ENCODE results near the gene POLR2I.
"Not testable (repeated sequence)": the region's sequence is repeated elsewhere in the genome, so short reads cannot be mapped to it uniquely, and the experiment has no call there.

POLR2I gene

DNA sequence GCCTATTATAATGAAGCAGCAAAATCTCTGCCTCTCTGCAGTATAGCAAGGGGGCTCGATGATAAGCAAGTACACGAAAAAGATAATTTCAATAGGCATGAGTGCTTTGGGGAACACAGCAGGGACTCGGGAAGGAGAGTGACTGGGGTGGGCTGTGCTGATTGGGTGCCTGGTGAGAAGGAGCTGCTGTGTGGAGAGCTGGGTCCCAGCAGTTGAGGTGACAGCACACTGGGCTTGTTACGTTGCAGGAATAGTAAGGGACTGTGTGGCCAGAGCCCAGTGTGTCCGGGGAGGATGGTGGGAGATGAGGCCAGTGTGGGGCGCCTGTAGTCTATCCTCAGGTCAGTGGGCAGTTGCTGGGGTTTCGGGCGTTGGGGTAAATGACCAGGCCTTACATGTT lies 42.6 kb downstream of the POLR2I start:
- peaks cover 92% of the 10 kb centered on the region for H3K36me3 ChIP-seq
- H3K4me3 ChIP-seq = no peak overlapping the region
- H3K4me1 ChIP-seq = no peaks in the 10 kb centered on the region
- no peak for TF ChIP-seq Cebpa-rat (IDR thresholded peaks at IDR 0.05)
- H3K9me3 ChIP-seq = peaks cover 15% of the 10 kb centered on the region; the same call in 1 of the 2 replicates
- no peak overlapping the region; the same call in 1 of the 2 replicates for H3K9ac ChIP-seq
- no peaks in the 10 kb centered on the region; the same call in 1 of the 2 replicates for H3K27me3 ChIP-seq
- H3K27ac ChIP-seq = no peak overlapping the region
- no peaks in the 10 kb centered on the region for H4K20me1 ChIP-seq
- H3K4me2 ChIP-seq = no peak overlapping the region

DNA sequence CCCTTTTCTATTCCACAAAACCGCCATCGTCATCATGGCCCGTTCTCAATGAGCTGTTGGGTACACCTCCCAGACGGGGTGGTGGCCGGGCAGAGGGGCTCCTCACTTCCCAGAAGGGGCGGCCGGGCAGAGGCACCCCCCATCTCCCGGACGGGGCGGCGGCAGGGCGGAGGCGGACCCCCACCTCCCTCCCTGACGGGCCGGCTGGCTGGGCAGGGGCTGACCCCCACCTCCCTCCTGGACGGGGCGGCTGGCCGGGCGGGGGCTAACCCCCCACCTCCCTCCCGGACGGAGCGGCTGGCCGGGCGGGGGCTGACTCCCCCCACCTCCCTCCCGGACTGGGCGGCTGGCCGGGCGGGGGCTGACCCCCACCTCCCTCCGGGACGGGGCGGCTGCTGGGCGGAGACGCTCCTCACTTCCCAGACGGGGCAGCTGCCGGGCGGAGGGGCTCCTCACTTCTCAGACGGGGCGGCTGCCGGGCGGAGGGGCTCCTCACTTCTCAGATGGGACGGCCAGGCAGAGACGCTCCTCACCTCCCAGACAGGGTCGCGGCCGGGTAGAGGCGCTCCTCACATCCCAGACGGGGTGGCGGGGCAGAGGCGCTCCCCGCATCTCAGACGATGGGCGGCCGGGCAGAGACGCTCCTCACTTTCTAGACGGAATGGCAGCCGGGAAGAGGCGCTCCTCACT lies 45.7 kb downstream of the POLR2I start:
- Histone ChIP-seq H3K36me3 (peaks cover 93% of the 10 kb centered on the region), H3K9me3 (peaks cover 15% of the 10 kb centered on the region; the same call in 1 of the 2 replicates)
- H3K4me2 ChIP-seq, H3K27me3 ChIP-seq, H3K4me1 ChIP-seq, H3K9ac ChIP-seq, H4K20me1 ChIP-seq, H3K27ac ChIP-seq, H3K4me3 ChIP-seq: not testable (repeated sequence)

DNA sequence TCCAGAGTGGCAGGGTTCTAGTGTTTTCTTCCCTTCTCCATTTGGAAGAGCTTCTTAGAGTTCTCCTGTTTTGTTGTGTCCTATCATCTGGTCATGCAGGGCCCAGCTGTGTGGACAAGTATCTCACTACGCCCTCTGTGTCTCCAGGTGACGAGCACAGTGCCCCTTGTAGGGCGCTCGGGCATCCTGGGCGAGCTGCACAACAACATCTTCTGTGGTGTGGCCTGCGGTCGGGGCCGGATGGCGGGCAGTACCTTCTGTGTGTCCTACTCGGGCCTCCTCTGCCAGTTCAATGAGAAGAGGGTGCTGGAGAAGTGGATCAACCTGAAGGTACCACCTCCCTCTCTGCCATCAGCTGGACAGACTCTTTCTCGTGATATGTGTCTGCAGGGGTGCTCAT lies 47.0 kb downstream of the POLR2I start:
- TF ChIP-seq Cebpa-rat (IDR thresholded peaks at IDR 0.05) = no peak
- no peak overlapping the region for H3K27ac ChIP-seq
- no peak overlapping the region for H3K4me3 ChIP-seq
- H3K9ac ChIP-seq = no peak overlapping the region
- peaks cover 93% of the 10 kb centered on the region for H3K36me3 ChIP-seq
- peaks cover 15% of the 10 kb centered on the region; the same call in 1 of the 2 replicates for H3K9me3 ChIP-seq
- no peaks in the 10 kb centered on the region; the same call in 1 of the 2 replicates for H3K27me3 ChIP-seq
- no peaks in the 10 kb centered on the region for H4K20me1 ChIP-seq
- H3K4me1 ChIP-seq = no peaks in the 10 kb centered on the region
- no peak overlapping the region for H3K4me2 ChIP-seq

DNA sequence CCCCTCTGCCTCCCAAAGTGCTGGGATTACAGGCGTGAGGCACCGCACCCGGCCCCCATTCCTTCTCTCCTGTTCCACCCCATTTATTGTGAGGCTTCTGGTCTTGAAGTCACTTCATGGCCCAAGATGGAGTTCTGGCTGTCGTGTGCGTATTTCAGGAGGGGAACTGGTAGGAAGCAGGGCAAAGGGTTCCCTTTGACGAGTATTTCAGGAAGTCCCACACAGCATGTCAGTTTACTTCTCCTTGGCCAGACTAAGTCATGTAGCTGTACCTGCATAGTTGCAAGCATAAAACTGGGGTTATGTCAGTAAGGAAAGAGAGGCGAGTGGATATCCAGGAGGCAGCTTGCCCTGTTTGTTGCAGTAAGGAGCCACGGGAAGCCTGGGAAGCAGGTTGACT lies 49.8 kb downstream of the POLR2I start:
- Histone ChIP-seq H3K4me2 (no peak overlapping the region), H3K4me1 (no peaks in the 10 kb centered on the region; the same call in 1 of the 2 replicates), H3K4me3 (no peak overlapping the region), H3K36me3 (peaks cover 92% of the 10 kb centered on the region), H4K20me1 (peaks cover 13% of the 10 kb centered on the region; the same call in 1 of the 2 replicates), H3K9me3 (peaks cover 15% of the 10 kb centered on the region; the same call in 1 of the 2 replicates), H3K27ac (no peak overlapping the region), H3K27me3 (no peaks in the 10 kb centered on the region; the same call in 1 of the 2 replicates), H3K9ac (no peak overlapping the region)
- TF ChIP-seq Cebpa-rat (IDR thresholded peaks at IDR 0.05) = no peak

Data from BLaER1 (cell line).